ENCODE results near the gene CCDC141.

Gene CCDC141

GRCh38 chr2:178924817-178925216, 125.1 kb downstream of the CCDC141 start:
- intact Hi-C loops (cut with DNase I): no loop called here
- DNase-seq: peak in 3 of 42 donors; percentile 6 to 30 (median 11)

GRCh38 chr2:178923546-178923945, 126.4 kb downstream of the CCDC141 start:
- DNase-seq: no peak
- intact Hi-C loops (cut with DNase I): no loop called here

- intact Hi-C loops (cut with DNase I): no loop called here
- no peak for DNase-seq
Measured at GRCh38 chr2:178920916-178921513, 128.9 kb downstream of the CCDC141 start.

- DNase-seq: no peak
- intact Hi-C loops (cut with DNase I): loop anchor here (10.0 kb wide), 1 partner anchor 123 kb away; no protein-coding TSS in a partner anchor
Measured at GRCh38 chr2:178917555-178917954, 132.4 kb downstream of the CCDC141 start.

- intact Hi-C loops (cut with DNase I): loop anchor here (10.0 kb wide), 1 partner anchor 121 kb away; no protein-coding TSS in a partner anchor
- no peak for DNase-seq
Measured at GRCh38 chr2:178915423-178916173, 134.3 kb downstream of the CCDC141 start.

- peak; percentile 55 to 94 (median 85) for DNase-seq
- intact Hi-C loops (cut with DNase I): loop anchor here (10.0 kb wide), 1 partner anchor 120 kb away; no protein-coding TSS in a partner anchor
Measured at GRCh38 chr2:178914259-178914849, 135.6 kb downstream of the CCDC141 start.

GRCh38 chr2:178913049-178913441, 136.9 kb downstream of the CCDC141 start:
- intact Hi-C loops (cut with DNase I): loop anchor here (10.0 kb wide), 1 partner anchor 118 kb away; no protein-coding TSS in a partner anchor

GRCh38 chr2:178912416-178913048, 137.4 kb downstream of the CCDC141 start:
- intact Hi-C loops (cut with DNase I): loop anchor here (10.0 kb wide), 1 partner anchor 118 kb away; no protein-coding TSS in a partner anchor
- DNase-seq: no peak

More at GRCh38 chr2:178913049-178913441, 136.9 kb downstream of the CCDC141 start:
- no peak for DNase-seq

- no peak for DNase-seq
- intact Hi-C loops (cut with DNase I): loop anchor here (10.0 kb wide), 1 partner anchor 116 kb away; no protein-coding TSS in a partner anchor
Measured at GRCh38 chr2:178911039-178911438, 138.9 kb downstream of the CCDC141 start.

GRCh38 chr2:178910005-178910404, 139.9 kb downstream of the CCDC141 start:
- no peak for DNase-seq
- intact Hi-C loops (cut with DNase I): loop anchor here (10.0 kb wide), 1 partner anchor 115 kb away; no protein-coding TSS in a partner anchor

GRCh38 chr2:178909507-178909906, 140.4 kb downstream of the CCDC141 start:
- intact Hi-C loops (cut with DNase I): no loop called here
- DNase-seq: no peak

- intact Hi-C loops (cut with DNase I): no loop called here
- no peak for DNase-seq
Measured at GRCh38 chr2:178908810-178909209, 141.1 kb downstream of the CCDC141 start.

GRCh38 chr2:178905261-178905660, 144.7 kb downstream of the CCDC141 start:
- intact Hi-C loops (cut with DNase I): no loop called here
- no peak for DNase-seq

GRCh38 chr2:178899656-178900055, 150.3 kb downstream of the CCDC141 start:
- no peak for DNase-seq
- intact Hi-C loops (cut with DNase I): no loop called here

GRCh38 chr2:178895872-178896271, 154.1 kb downstream of the CCDC141 start:
- DNase-seq: no peak
- intact Hi-C loops (cut with DNase I): no loop called here

- no peak for DNase-seq
- intact Hi-C loops (cut with DNase I): no loop called here
Measured at GRCh38 chr2:178895171-178895570, 154.8 kb downstream of the CCDC141 start.

- DNase-seq: no peak
- intact Hi-C loops (cut with DNase I): no loop called here
Measured at GRCh38 chr2:178892751-178893625, 156.9 kb downstream of the CCDC141 start.

- DNase-seq: no peak
- intact Hi-C loops (cut with DNase I): no loop called here
Measured at GRCh38 chr2:178891959-178892485, 157.9 kb downstream of the CCDC141 start.
